SK-N-SH treated with all-trans-retinoic acid at 6 μM for 48 hours (cell line): Measurements from ENCODE around the gene NOD2.

Experiments used
- BACH2 ChIP-seq: fragments of 250-450 bp; sonication (Bioruptor Pico); IDR thresholded peaks from 2 replicates; pipeline ENCODE4 v1.9.0; 2021; ENCODE audit warnings: mild to moderate bottlenecking, borderline replicate concordance
- CSDC2 ChIP-seq: fragments of 250-450 bp; sonication (Bioruptor Pico); IDR thresholded peaks from 2 replicates; pipeline ENCODE4 v1.5.0; 2020; ENCODE audit warnings: mild to moderate bottlenecking, moderate library complexity
- ESRRG ChIP-seq: fragments of 250-450 bp; sonication (Bioruptor Pico); IDR thresholded peaks from 2 replicates; pipeline ENCODE4 v1.6.1; 2021; ENCODE audit warnings: mild to moderate bottlenecking
- GLIS3 ChIP-seq: fragments of 250-450 bp; sonication (Bioruptor Pico); IDR thresholded peaks from 2 replicates; pipeline ENCODE4 v1.5.0; 2020; ENCODE audit warnings: mild to moderate bottlenecking, moderate library complexity
- ISL1 ChIP-seq: fragments of 250-450 bp; sonication (Bioruptor Pico); IDR thresholded peaks from 2 replicates; pipeline ENCODE4 v2.1.2; 2022; ENCODE audit warnings: mild to moderate bottlenecking, moderate library complexity
- PATZ1 ChIP-seq: fragments of 250-450 bp; sonication (Bioruptor Pico); IDR thresholded peaks from 2 replicates; pipeline ENCODE4 v1.8.0; 2020; ENCODE audit warnings: mild to moderate bottlenecking, moderate library complexity, borderline replicate concordance
- RARB ChIP-seq: fragments of 250-450 bp; sonication (Bioruptor Pico); IDR thresholded peaks from 2 replicates; pipeline ENCODE4 v1.8.0; 2021; ENCODE audit warnings: mild to moderate bottlenecking, moderate library complexity
- ZC3H10 ChIP-seq: fragments of 250-450 bp; sonication (Bioruptor Pico); IDR thresholded peaks from 2 replicates; pipeline ENCODE4 v1.5.1; 2021; ENCODE audit warnings: mild to moderate bottlenecking, moderate library complexity
- ZNF70 ChIP-seq: fragments of 450-650 bp; formaldehyde crosslinking; IDR thresholded peaks from 2 replicates; pipeline ENCODE4 v1.5.0; 2020; ENCODE audit warnings: mild to moderate bottlenecking, moderate library complexity
- TF ChIP-seq, protein P1 (sequence below): fragments of 250-450 bp; sonication (Bioruptor Pico); IDR thresholded peaks from 2 replicates; pipeline ENCODE4 v1.5.1; 2020; ENCODE audit warnings: low read depth, mild to moderate bottlenecking, moderate library complexity
- TF ChIP-seq, protein P2 (sequence below): fragments of 250-450 bp; sonication (Bioruptor Pico); IDR thresholded peaks from 2 replicates; pipeline ENCODE4 v1.5.1; 2021; ENCODE audit warnings: mild to moderate bottlenecking, moderate library complexity
- TF ChIP-seq, protein P3 (sequence below): fragments of 250-450 bp; sonication (Bioruptor Pico); IDR thresholded peaks from 2 replicates; pipeline ENCODE4 v1.8.0; 2021; ENCODE audit warnings: low read depth, mild to moderate bottlenecking, moderate library complexity, borderline replicate concordance

DNA sequence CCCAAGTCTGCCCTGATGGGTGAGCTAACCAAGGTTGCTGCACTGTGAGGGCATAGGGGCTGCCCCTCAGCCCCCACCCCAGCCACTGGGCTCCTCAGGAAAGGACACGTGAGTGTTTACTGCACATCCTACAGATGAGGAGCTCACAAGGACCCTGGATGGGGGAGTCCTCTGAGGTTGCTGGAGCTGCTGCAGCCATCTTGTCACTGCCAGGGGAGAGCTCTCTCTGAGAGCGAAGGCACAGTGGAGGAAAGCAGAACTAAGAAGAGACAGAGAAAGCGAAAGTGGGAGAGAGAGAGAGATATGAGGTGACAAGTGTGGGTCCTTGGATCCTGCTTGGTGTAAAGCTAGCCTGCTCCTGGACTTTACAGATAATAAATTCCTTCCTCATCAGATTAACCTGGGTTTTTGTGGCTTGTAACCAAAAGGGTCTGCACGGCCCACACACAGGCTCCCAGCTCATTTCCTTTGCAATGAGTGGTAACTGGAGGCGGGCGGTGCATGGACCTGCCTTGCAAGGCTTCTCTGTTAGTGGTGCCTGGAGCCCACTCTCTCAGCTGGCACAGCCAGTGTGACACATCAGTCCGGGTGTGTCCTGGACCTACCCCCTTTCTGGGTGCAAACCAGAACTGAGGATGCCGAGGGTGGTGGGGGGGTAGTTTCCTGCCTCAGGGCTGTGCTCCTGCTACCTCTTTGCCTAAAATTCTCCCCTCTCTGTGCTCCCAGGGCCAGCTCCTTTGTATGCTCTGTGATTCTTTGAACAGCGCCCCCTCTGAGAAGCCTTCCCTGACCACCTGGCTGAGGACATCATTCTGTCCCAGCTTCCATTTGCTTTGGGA lies 26.5 kb upstream of the NOD2 start:
- no peak for TF ChIP-seq ISL1 (CRISPR knock-in tag)
- TF ChIP-seq, protein P1, sequence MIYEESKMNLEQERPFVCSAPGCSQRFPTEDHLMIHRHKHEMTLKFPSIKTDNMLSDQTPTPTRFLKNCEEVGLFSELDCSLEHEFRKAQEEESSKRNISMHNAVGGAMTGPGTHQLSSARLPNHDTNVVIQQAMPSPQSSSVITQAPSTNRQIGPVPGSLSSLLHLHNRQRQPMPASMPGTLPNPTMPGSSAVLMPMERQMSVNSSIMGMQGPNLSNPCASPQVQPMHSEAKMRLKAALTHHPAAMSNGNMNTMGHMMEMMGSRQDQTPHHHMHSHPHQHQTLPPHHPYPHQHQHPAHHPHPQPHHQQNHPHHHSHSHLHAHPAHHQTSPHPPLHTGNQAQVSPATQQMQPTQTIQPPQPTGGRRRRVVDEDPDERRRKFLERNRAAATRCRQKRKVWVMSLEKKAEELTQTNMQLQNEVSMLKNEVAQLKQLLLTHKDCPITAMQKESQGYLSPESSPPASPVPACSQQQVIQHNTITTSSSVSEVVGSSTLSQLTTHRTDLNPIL (CRISPR knock-in tag): no peak
- TF ChIP-seq ZC3H10 (CRISPR knock-in tag): no peak
- no peak for TF ChIP-seq PATZ1 (CRISPR knock-in tag)
- no peak for TF ChIP-seq ESRRG (CRISPR knock-in tag)
- TF ChIP-seq, protein P2, sequence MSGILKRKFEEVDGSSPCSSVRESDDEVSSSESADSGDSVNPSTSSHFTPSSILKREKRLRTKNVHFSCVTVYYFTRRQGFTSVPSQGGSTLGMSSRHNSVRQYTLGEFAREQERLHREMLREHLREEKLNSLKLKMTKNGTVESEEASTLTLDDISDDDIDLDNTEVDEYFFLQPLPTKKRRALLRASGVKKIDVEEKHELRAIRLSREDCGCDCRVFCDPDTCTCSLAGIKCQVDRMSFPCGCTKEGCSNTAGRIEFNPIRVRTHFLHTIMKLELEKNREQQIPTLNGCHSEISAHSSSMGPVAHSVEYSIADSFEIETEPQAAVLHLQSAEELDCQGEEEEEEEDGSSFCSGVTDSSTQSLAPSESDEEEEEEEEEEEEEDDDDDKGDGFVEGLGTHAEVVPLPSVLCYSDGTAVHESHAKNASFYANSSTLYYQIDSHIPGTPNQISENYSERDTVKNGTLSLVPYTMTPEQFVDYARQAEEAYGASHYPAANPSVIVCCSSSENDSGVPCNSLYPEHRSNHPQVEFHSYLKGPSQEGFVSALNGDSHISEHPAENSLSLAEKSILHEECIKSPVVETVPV (CRISPR knock-in tag): no peak
- TF ChIP-seq GLIS3 (CRISPR knock-in tag): no peak
- no peak for TF ChIP-seq CSDC2 (CRISPR knock-in tag)
- no peak for TF ChIP-seq BACH2 (CRISPR knock-in tag)
- TF ChIP-seq, protein P3, sequence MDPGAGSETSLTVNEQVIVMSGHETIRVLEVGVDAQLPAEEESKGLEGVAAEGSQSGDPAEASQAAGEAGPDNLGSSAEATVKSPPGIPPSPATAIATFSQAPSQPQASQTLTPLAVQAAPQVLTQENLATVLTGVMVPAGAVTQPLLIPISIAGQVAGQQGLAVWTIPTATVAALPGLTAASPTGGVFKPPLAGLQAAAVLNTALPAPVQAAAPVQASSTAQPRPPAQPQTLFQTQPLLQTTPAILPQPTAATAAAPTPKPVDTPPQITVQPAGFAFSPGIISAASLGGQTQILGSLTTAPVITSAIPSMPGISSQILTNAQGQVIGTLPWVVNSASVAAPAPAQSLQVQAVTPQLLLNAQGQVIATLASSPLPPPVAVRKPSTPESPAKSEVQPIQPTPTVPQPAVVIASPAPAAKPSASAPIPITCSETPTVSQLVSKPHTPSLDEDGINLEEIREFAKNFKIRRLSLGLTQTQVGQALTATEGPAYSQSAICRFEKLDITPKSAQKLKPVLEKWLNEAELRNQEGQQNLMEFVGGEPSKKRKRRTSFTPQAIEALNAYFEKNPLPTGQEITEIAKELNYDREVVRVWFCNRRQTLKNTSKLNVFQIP (CRISPR knock-in tag): no peak
- no peak for TF ChIP-seq ZNF70 (CRISPR knock-in tag)
- no peak for TF ChIP-seq RARB (CRISPR knock-in tag)
